HepG2 (cell line): Measurements from ENCODE around the gene DOCK9.

Experiments
- ATF6 ChIP-seq: sonication (generic); formaldehyde crosslinking; conservative IDR thresholded peaks from 2 replicates; pipeline ENCODE4 v1.4.0; 2020; ENCODE audit warnings: missing genetic modification reagents
- CTCF ChIP-seq: sonication (generic); formaldehyde crosslinking; IDR thresholded peaks from 2 replicates; pipeline ENCODE4 v1.5.0; 2020; ENCODE audit warnings: mild to moderate bottlenecking, missing genetic modification reagents, moderate library complexity
- EP300 ChIP-seq, 3 experiments: sonication (generic) in 1 of 3; formaldehyde crosslinking in 1 of 3; IDR thresholded peaks; 2 replicates each; pipeline versions ENCODE4 v1.5.1 to v1.6.1; 2011 to 2020; ENCODE audit warnings: low read depth in 2 of 3, low read length in 2 of 3, borderline replicate concordance in 1 of 3, improper control_type of control experiment in 1 of 3, mild to moderate bottlenecking in 1 of 3, missing genetic modification reagents in 1 of 3, moderate library complexity in 1 of 3
- FIP1L1 ChIP-seq: fragments of 200-400 bp; formaldehyde crosslinking; IDR thresholded peaks from 2 replicates; pipeline ENCODE4 v1.6.1; 2018; ENCODE audit warnings: low read depth, mild to moderate bottlenecking, low read length, moderate library complexity, borderline replicate concordance; ENCODE audit not compliant: insufficient read depth
- GTF2F1 ChIP-seq: fragments of 150-350 bp; IDR thresholded peaks from 2 replicates; pipeline ENCODE4 v1.6.1; 2014; ENCODE audit warnings: low read length
- JUND ChIP-seq: sonication (generic); formaldehyde crosslinking; IDR thresholded peaks from 2 replicates; pipeline ENCODE4 v1.8.0; 2022; ENCODE audit warnings: mild to moderate bottlenecking, missing genetic modification reagents
- MAX ChIP-seq: IDR thresholded peaks from 2 replicates; pipeline ENCODE4 v1.6.1; 2012; ENCODE audit warnings: inconsistent platforms
- PBX3 ChIP-seq: sonication (generic); formaldehyde crosslinking; IDR thresholded peaks from 2 replicates; pipeline ENCODE4 v1.8.1; 2023; ENCODE audit warnings: missing genetic modification reagents, inconsistent platforms, borderline replicate concordance
- POLR2A ChIP-seq, 2 experiments: IDR thresholded peaks; 2 replicates each; pipeline ENCODE4 v1.6.1; 2011; ENCODE audit warnings: low read depth in 2 of 2, low read length in 2 of 2, mild to moderate bottlenecking in 1 of 2, moderate library complexity in 1 of 2; ENCODE audit not compliant: insufficient read depth in 1 of 2
- SIN3A ChIP-seq: IDR thresholded peaks from 2 replicates; pipeline ENCODE4 v1.6.1; 2011; ENCODE audit warnings: low read depth, mild to moderate bottlenecking, control low read depth, low read length, borderline replicate concordance
- SIN3B ChIP-seq: fragments of 150-350 bp; IDR thresholded peaks from 2 replicates; pipeline ENCODE4 v1.6.1; 2014; ENCODE audit warnings: low read length
- SMAD1 ChIP-seq: sonication (generic); formaldehyde crosslinking; IDR thresholded peaks from 2 replicates; pipeline ENCODE4 v1.4.0; 2020; ENCODE audit warnings: missing genetic modification reagents, low read depth, mild to moderate bottlenecking, borderline replicate concordance
- ZBTB7A ChIP-seq: sonication (generic); formaldehyde crosslinking; IDR thresholded peaks from 2 replicates; pipeline ENCODE4 v1.8.0; 2022; ENCODE audit warnings: mild to moderate bottlenecking, missing genetic modification reagents
- ZMYM3 ChIP-seq: sonication (generic); formaldehyde crosslinking; IDR thresholded peaks from 2 replicates; pipeline ENCODE4 v1.5.1; 2020; ENCODE audit warnings: mild to moderate bottlenecking, missing genetic modification reagents

- no peak for TF ChIP-seq ZBTB7A (CRISPR knock-in tag)
- TF ChIP-seq SIN3B, result no peak
- TF ChIP-seq ZMYM3 (CRISPR knock-in tag), result no peak
- TF ChIP-seq FIP1L1, result no peak
- TF ChIP-seq SMAD1 (CRISPR knock-in tag), result no peak
- no peak for TF ChIP-seq ATF6 (CRISPR knock-in tag)
- TF ChIP-seq POLR2A (IDR thresholded peaks at IDR 0.05; ENCODE audit: insufficient read depth in 1 of 2, low read depth in 2 of 2, low read length in 2 of 2), result no peak
- no peak for TF ChIP-seq JUND
- no peak for TF ChIP-seq MAX
- no peak for TF ChIP-seq PBX3
- no peak for TF ChIP-seq GTF2F1
- no peak for TF ChIP-seq SIN3A
- no peak for TF ChIP-seq EP300 (IDR thresholded peaks at IDR 0.05; ENCODE audit: low read depth in 2 of 2, low read length in 2 of 2)
- TF ChIP-seq EP300 (CRISPR knock-in tag; IDR thresholded peaks at IDR 0.05; ENCODE audit: borderline replicate concordance), result no peak
- TF ChIP-seq CTCF (CRISPR knock-in tag), result no peak
These were observed 130.9 kb downstream of the DOCK9 start for GRCh38 chr13:98846986-98847385.
